HAP-1 (cell line): ENCODE results near the gene P4HA1.
"Not testable (repeated sequence)": the region's sequence is repeated elsewhere in the genome, so short reads cannot be mapped to it uniquely, and the experiment has no call there.

Experiments used
- DNase-seq, 2 experiments: peaks; one replicate each; pipeline ENCODE4 v3.0.0-alpha.2; 2016 to 2020; ENCODE audit warnings: low spot score in 2 of 2
- H3K27me3 ChIP-seq: fragments of 250-450 bp; sonication (Bioruptor Pico); 2 replicates; pipeline ENCODE4 v1.5.1; 2020; ENCODE audit warnings: low read depth, mild to moderate bottlenecking, moderate library complexity
- H3K36me3 ChIP-seq: fragments of 250-450 bp; sonication (Bioruptor Pico); replicated peaks from 2 replicates; pipeline ENCODE4 v1.5.1; 2020; ENCODE audit warnings: mild to moderate bottlenecking
- H3K4me1 ChIP-seq: fragments of 250-450 bp; sonication (Bioruptor Pico); 2 replicates; pipeline ENCODE4 v1.5.1; 2020; ENCODE audit warnings: mild to moderate bottlenecking
- H3K4me3 ChIP-seq: fragments of 250-450 bp; sonication (Bioruptor Pico); 2 replicates; pipeline ENCODE4 v1.5.1; 2020; ENCODE audit warnings: mild to moderate bottlenecking, moderate library complexity
- H3K9me3 ChIP-seq: fragments of 250-450 bp; sonication (Bioruptor Pico); 2 replicates; pipeline ENCODE4 v1.5.1; 2020; ENCODE audit warnings: mild to moderate bottlenecking, moderate library complexity
- in situ Hi-C: fragments of 300-500 bp; cut with MboI; formaldehyde crosslinking; loops from 3 replicates; pipeline ENCODE4 v1.14.3; 2020; ENCODE audit warnings: low sequenced_read_pairs, inconsistent platforms, mixed read lengths

The P4HA1 gene

GRCh38 chr10:73044378-73045285, 52.0 kb downstream of the P4HA1 start:
- in situ Hi-C loops = no loop called here
- peaks cover 6% of the 10 kb centered on the region for H3K4me1 ChIP-seq
- no peak overlapping the region for H3K4me3 ChIP-seq
- H3K27me3 ChIP-seq = no peaks in the 10 kb centered on the region
- DNase-seq = peak in 1 of 2 experiments; percentile 9
- no peaks in the 10 kb centered on the region for H3K9me3 ChIP-seq
- H3K36me3 ChIP-seq = peaks cover 12% of the 10 kb centered on the region

DNA sequence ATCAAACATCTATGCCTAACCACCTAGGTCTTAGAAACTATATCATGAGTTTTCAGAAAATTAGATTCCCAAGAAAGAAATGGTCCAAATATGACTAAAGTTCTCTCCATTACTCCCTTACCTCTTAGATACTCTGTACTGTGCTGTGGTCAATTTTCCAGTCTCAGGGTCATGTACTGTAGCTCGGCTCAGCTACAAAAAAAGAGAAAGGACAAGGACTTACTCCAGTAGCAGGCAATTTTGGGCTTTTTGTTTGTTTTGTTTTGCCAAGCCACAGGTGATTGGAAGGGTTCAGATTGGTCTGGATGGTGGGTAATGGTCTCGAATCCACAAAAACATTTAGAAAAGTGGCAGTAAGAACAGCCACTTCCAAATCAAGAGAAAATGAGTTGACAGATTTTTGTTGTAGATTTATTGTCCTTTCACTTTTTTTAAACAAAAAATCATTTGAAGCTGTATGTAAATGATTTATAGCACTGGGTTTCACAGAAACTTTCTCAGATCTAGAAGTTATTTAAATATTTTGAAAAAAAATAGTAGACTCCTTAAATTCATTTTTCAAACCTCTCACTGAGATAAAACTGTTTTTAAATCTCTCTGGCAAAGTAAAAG, 52.8 kb downstream of the P4HA1 start:
- in situ Hi-C loops = no loop called here

GRCh38 chr10:73043319-73043718, 53.3 kb downstream of the P4HA1 start:
- Histone ChIP-seq H3K27me3 (no peaks in the 10 kb centered on the region), H3K9me3 (no peaks in the 10 kb centered on the region), H3K4me3 (no peak overlapping the region), H3K36me3 (peaks cover 12% of the 10 kb centered on the region), H3K4me1 (peaks cover 6% of the 10 kb centered on the region)
- DNase-seq = no peak
- in situ Hi-C loops = no loop called here

More for the DNA sequence above, 52.8 kb downstream of the P4HA1 start:
- Histone ChIP-seq H3K4me3 (no peak overlapping the region), H3K36me3 (peaks cover 12% of the 10 kb centered on the region), H3K4me1 (peaks cover 6% of the 10 kb centered on the region), H3K27me3 (no peaks in the 10 kb centered on the region), H3K9me3 (no peaks in the 10 kb centered on the region)
- no peak for DNase-seq

DNA sequence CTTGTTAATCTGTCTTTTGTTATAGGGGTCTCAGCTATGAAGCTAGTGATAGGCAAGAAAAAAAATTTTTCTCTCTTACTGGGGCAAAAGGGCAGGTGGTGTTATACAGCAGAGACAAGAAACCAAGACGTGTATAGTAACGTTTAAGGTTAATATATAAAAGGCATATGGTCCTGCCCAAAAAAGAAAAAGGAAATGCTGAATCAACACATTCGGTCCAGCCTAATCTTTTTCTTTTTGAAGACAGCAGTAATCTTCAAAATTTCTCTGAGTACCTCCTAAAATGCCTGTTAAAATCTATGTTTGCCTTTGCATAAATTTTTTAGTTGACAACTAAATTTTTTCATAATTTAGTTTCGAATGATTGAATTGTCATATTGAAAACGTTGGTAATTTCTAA, 54.5 kb downstream of the P4HA1 start:
- no peaks in the 10 kb centered on the region for H3K9me3 ChIP-seq
- in situ Hi-C loops = no loop called here
- no peak overlapping the region for H3K4me3 ChIP-seq
- H3K4me1 ChIP-seq = peaks cover 6% of the 10 kb centered on the region
- peaks cover 15% of the 10 kb centered on the region for H3K36me3 ChIP-seq
- no peak for DNase-seq
- H3K27me3 ChIP-seq = no peaks in the 10 kb centered on the region

- no peak overlapping the region for H3K4me3 ChIP-seq
- peaks cover 9% of the 10 kb centered on the region for H3K36me3 ChIP-seq
- H3K9me3 ChIP-seq = no peaks in the 10 kb centered on the region
- peaks cover 3% of the 10 kb centered on the region for H3K4me1 ChIP-seq
- no peaks in the 10 kb centered on the region for H3K27me3 ChIP-seq
- in situ Hi-C loops = no loop called here
- DNase-seq = no peak
These were observed 57.0 kb downstream of the P4HA1 start for GRCh38 chr10:73039635-73040034.

DNA sequence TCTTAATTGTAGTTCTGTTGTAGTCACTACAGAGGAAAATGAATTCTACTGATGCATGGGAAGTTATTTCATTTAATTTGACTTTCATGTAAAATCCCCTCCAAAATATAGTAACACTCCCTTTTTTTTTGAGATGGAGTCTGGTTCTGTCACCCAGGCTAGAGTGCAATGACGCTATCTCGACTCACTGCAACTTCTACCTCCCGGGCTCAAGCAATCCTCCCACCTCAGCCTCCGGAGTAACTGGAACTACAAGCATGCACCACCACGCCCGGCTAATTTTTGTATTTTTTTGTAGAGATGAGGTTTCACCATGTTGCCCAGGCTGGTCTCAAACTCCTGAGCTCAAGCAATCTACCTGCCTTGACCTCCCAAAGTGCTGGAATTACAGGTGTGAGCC, 60.4 kb downstream of the P4HA1 start:
- H3K4me1 ChIP-seq, DNase-seq, H3K27me3 ChIP-seq, in situ Hi-C loops, H3K9me3 ChIP-seq, H3K4me3 ChIP-seq, H3K36me3 ChIP-seq: not testable (repeated sequence)

GRCh38 chr10:73032536-73032935, 64.1 kb downstream of the P4HA1 start:
- in situ Hi-C loops = no loop called here
- no peaks in the 10 kb centered on the region for H3K9me3 ChIP-seq
- H3K4me1 ChIP-seq = no peaks in the 10 kb centered on the region
- no peaks in the 10 kb centered on the region for H3K27me3 ChIP-seq
- no peak for DNase-seq
- peaks cover 4% of the 10 kb centered on the region for H3K36me3 ChIP-seq
- no peak overlapping the region for H3K4me3 ChIP-seq

GRCh38 chr10:73026623-73027022, 70.0 kb downstream of the P4HA1 start:
- H3K27me3 ChIP-seq, H3K4me1 ChIP-seq, in situ Hi-C loops, DNase-seq, H3K9me3 ChIP-seq, H3K4me3 ChIP-seq, H3K36me3 ChIP-seq: not testable (repeated sequence)

DNA sequence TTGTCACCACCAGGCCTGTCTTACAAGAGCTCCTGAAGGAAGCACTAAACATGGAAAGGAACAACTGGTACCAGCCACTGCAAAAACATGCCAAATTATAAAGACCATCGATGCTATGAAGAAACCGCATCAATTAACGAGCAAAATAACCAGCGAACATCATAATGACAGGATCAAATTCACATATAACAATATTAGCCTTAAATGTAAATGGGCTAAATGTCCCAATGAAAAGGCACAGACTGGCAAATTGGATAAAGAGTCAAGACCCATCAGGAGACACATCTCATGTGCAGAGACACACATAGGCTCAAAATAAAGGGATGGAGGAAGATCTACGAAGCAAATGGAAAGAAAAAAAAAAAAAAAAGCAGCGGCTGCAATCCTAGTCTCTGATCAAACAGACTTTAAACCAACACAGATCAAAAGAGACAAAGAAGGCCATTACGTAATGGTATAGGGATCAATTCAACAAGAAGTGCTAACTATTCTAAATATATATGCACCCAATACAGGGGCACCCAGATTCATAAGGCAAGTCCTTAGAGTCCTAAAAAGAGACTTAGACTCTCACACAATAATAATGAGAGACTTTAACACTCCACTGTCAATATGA, 73.1 kb downstream of the P4HA1 start:
- DNase-seq, in situ Hi-C loops, H3K4me1 ChIP-seq, H3K36me3 ChIP-seq, H3K4me3 ChIP-seq, H3K9me3 ChIP-seq, H3K27me3 ChIP-seq: not testable (repeated sequence)

DNA sequence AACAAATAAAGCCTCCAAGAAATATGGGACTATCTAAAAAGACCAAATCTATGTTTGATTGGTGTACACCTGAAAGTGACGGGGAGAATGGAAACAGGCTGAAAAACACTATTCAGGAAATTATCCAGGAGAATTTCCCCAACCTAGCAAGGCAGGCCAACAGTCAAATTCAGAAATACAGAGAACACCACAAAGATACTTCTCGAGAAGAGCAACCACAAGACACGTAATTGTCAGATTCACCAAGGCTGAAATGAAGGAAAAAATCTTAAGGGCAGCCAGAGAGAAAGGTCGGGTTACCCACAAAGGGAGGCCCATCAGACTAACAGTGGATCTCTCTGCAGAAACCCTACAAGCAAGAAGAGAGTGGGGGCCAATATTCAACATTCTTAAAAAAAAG, 73.7 kb downstream of the P4HA1 start:
- H3K27me3 ChIP-seq, H3K36me3 ChIP-seq, H3K4me3 ChIP-seq, H3K9me3 ChIP-seq, DNase-seq, H3K4me1 ChIP-seq, in situ Hi-C loops: not testable (repeated sequence)

- H3K4me3 ChIP-seq, H3K36me3 ChIP-seq, H3K27me3 ChIP-seq, in situ Hi-C loops, DNase-seq, H3K4me1 ChIP-seq, H3K9me3 ChIP-seq: not testable (repeated sequence)
These were observed 75.0 kb downstream of the P4HA1 start for GRCh38 chr10:73021538-73022164.

DNA sequence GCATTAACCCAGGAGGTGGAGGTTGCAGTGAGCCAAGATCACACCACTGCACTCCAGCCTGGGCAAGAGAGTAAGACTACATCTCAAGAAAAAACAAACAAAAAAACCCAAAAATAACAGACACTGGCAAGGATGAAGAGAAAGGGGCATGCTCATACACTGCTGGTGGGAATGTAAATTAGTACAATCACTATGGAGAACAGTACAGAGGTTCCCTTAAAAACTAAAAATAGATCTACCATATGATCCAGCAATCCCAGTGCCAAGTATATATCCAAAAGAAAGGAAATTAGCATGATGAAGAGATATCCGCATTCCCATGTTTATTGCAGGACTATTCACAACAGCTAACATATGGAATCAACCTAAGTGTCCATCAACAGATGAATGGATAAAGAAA, 75.6 kb downstream of the P4HA1 start:
- Histone ChIP-seq H3K36me3 (peaks cover 7% of the 10 kb centered on the region), H3K27me3 (no peaks in the 10 kb centered on the region), H3K9me3 (no peaks in the 10 kb centered on the region), H3K4me3 (no peak overlapping the region), H3K4me1 (no peaks in the 10 kb centered on the region)
- DNase-seq = no peak
- in situ Hi-C loops = no loop called here

- Histone ChIP-seq H3K36me3 (peaks cover 7% of the 10 kb centered on the region; the same call in 1 of the 2 replicates), H3K27me3 (no peaks in the 10 kb centered on the region), H3K4me3 (no peak overlapping the region), H3K4me1 (no peaks in the 10 kb centered on the region), H3K9me3 (no peaks in the 10 kb centered on the region)
- no peak for DNase-seq
- in situ Hi-C loops = no loop called here
These were observed 77.6 kb downstream of the P4HA1 start for GRCh38 chr10:73019100-73019499.

GRCh38 chr10:73018632-73019031, 78.0 kb downstream of the P4HA1 start:
- H3K9me3 ChIP-seq = no peaks in the 10 kb centered on the region
- DNase-seq = no peak

More at GRCh38 chr10:73018632-73019031, 78.0 kb downstream of the P4HA1 start:
- H3K27me3 ChIP-seq = no peaks in the 10 kb centered on the region
- no peak overlapping the region for H3K4me3 ChIP-seq
- in situ Hi-C loops = no loop called here
- no peaks in the 10 kb centered on the region for H3K4me1 ChIP-seq
- H3K36me3 ChIP-seq = peaks cover 7% of the 10 kb centered on the region; the same call in 1 of the 2 replicates
